HG03565 (cell line): ENCODE data around the gene SLC45A1.

ENCODE experiments used
- ATAC-seq: cut with Tn5 transposase; IDR thresholded peaks from one replicate; pipeline ENCODE4 v1.9.1; 2021; ENCODE audit warnings: mild to moderate bottlenecking, moderate library complexity; ENCODE audit not compliant: unreplicated experiment

SLC45A1 gene

GRCh38 chr1:8334106-8334851, 16.4 kb downstream of the SLC45A1 start:
- no peak for ATAC-seq

GRCh38 chr1:8335246-8335645, 17.3 kb downstream of the SLC45A1 start:
- no peak for ATAC-seq

- ATAC-seq: no peak
Observed at GRCh38 chr1:8337776-8338525, 20.0 kb downstream of the SLC45A1 start.

GRCh38 chr1:8338526-8339202, 20.8 kb downstream of the SLC45A1 start:
- ATAC-seq: no peak

- ATAC-seq: no peak
Observed at GRCh38 chr1:8339203-8339600, 21.3 kb downstream of the SLC45A1 start.

- ATAC-seq: no peak
Observed at GRCh38 chr1:8340448-8340847, 22.5 kb downstream of the SLC45A1 start.

- no peak for ATAC-seq
Observed at GRCh38 chr1:8342325-8342724, 24.4 kb downstream of the SLC45A1 start.

- ATAC-seq: no peak
Observed at GRCh38 chr1:8343044-8343443, 25.1 kb downstream of the SLC45A1 start.

- ATAC-seq: no peak
Observed at GRCh38 chr1:8343464-8344001, 25.6 kb downstream of the SLC45A1 start.

GRCh38 chr1:8344893-8345507, 27.1 kb downstream of the SLC45A1 start:
- no peak for ATAC-seq

GRCh38 chr1:8345621-8346415, 27.9 kb downstream of the SLC45A1 start:
- no peak for ATAC-seq

GRCh38 chr1:8347635-8348034, 29.7 kb downstream of the SLC45A1 start:
- ATAC-seq: no peak

- no peak for ATAC-seq
Observed at GRCh38 chr1:8348047-8348776, 30.3 kb downstream of the SLC45A1 start.

- ATAC-seq: no peak
Observed at GRCh38 chr1:8348777-8349472, 31.0 kb downstream of the SLC45A1 start.

GRCh38 chr1:8349473-8349865, 31.6 kb downstream of the SLC45A1 start:
- ATAC-seq: no peak

- no peak for ATAC-seq
Observed at GRCh38 chr1:8349961-8350360, 32.0 kb downstream of the SLC45A1 start.

GRCh38 chr1:8350914-8351684, 33.2 kb downstream of the SLC45A1 start:
- no peak for ATAC-seq
